AML-193 (cell line): ENCODE measurements around the gene EEF1AKMT3.

ENCODE experiments used
- DNase-seq, 2 experiments: peaks; one replicate each; lab custom pipeline; 2025; lab: John Stamatoyannopoulos, UW

The EEF1AKMT3 gene

DNA sequence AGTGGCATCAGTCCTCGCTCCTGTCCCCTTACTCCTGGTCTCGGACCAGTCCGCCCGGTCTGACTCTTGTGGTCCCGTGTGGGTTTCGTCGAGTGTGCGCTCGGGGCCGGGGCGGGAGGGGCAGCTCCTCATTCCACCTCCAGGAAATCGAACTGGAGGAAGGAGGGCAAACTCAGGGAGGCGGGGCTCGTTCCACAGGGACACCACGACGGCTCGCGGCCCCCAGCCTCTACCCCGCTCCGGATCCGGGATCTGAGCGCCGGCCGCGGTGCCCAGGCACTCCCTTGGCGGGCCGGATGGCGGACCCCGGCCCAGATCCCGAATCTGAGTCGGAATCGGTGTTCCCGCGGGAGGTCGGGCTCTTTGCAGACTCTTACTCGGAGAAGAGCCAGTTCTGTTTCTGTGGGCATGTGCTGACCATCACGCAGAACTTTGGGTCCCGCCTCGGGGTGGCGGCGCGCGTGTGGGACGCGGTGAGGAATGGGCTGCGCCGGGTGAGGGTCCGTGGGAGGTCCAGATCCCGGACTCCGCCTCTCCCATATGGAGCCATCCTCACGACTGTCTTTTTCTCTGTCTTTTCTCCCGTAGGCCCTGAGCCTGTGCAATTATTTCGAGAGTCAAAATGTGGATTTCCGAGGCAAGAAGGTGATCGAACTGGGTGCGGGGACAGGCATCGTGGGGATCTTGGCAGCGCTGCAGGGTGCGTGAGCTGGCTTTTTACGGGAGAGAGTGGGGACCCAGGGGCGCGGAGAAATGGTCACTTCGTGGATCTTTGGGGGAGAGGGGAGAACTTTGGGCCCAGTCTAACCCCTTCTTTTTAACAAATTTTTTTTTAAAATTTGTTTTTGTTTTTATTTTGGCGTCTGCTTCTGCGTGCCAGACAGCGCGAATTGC, at the start of gene EEF1AKMT3:
Gene EEF1AKMT3, plus strand, starts transcription at position 186 of the 894 bp plus-strand sequence. Its CDS starts 111 bp downstream, at position 297.
- peak; percentile 37 to 38 for DNase-seq

DNA sequence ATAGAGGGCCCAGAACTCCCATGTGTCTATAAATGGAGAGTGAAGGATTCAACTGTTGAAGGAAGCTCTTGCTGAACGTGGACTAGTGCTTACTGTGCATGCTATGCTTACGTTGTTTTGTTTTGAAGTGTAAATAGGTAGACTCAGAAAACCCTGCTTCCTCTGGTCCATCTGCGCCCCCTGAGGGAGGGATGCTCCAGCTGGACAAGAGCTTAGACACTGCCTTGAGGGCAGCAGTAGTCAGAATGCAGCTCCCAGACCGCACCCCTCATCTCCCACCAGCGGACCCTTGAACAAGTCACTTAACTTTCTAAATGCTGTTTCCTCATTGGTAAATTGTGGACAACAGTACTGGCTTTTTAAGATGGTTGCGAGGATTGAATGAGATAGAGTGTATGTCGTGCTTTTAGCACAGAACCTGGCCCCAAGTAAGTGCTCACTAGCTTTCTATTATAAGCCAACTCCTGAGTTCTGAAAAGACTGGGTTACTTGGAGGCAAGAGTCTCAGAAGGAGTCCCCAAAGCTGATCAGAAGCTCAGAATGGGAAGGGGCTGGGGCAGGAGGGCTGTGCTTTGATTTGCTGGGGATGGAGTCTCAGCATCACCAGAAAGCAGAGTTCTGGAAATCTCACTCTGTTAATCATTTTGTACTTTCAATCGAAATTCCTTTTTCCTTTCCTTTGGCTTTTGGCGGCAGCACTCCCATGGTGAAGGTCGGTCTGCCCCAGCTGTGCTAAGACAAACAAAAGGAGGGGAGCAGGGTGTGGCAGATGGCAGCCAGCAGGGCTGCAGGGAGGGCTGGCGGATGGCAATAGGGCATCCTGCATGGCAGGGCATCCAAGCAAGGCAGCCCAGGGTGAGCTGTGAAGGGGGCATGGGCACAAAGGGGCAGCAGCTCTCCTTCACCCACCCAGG, 49.4 kb upstream of the EEF1AKMT3 start:
- no peak for DNase-seq

DNA sequence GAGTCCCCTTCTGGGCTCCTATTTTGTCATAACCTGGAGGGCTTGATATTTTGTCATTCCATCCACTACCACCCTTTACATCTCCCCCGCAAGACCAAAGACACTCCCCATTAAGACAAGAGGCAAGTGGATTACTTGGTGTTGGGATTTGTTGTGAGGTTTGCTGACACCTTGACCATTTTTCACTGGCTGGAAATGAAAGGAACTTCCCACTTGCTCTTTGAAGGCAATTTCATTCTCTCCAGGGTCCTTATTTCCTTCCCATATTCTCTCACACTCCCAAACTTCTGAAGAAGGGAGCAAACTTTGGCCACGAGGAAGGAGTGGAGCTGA, 48.8 kb upstream of the EEF1AKMT3 start:
- DNase-seq = no peak

GRCh38 chr12:57724003-57724935, 48.1 kb upstream of the EEF1AKMT3 start:
- DNase-seq = no peak

- no peak for DNase-seq
Measured at GRCh38 chr12:57724936-57725740, 47.3 kb upstream of the EEF1AKMT3 start.

DNA sequence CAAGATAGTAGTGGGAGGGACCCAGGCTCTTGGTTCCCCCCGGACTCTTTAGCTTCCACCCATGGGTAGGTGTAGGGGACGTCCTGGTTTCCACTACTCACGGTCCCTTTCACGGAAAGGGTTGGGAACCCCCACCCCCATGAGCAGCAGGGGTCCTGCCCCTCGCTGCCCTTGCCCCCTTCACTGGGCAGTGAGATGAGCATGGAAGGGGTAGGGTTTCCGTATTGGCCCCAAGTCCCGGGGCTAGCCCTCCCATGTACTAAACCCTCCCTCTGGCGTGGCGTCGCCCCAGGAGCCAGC, 46.6 kb upstream of the EEF1AKMT3 start:
- no peak for DNase-seq

DNA sequence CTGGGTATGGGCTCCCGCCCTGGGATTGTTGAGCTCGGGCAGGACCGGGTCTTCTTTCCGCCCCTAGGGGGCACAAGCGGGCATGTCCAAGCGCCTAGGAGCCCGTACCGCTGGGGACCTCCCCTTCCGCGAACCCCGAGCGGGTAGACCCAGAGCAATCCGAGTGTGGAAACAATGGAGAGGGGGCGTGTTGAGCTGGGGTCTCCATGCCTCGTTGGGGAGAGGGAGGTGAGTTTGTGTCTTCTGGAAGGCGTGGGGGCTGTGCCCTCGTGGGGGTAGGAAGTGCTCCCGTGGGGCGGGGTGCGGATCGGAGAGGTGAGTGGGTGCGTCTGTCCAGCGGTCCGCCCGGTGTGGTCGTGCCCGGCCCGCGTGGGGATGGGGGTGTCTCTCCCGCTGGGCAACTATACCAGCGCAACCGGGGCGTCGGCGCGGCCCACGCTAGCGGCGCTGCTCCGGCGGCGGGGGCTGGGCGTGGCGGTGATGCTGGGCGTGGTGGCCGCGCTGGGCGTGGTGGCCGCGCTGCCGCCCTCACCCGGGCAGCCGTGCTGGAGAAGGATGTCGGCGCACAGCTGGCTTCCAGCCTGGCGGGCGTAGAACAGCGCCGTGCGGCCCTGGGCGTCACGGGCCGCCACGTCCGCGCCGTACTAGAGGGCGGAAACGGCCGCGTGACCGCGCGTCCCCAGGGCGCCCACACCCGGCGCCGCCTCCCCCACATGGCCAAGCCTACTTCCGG, 46.1 kb upstream of the EEF1AKMT3 start:
- no peak for DNase-seq

DNA sequence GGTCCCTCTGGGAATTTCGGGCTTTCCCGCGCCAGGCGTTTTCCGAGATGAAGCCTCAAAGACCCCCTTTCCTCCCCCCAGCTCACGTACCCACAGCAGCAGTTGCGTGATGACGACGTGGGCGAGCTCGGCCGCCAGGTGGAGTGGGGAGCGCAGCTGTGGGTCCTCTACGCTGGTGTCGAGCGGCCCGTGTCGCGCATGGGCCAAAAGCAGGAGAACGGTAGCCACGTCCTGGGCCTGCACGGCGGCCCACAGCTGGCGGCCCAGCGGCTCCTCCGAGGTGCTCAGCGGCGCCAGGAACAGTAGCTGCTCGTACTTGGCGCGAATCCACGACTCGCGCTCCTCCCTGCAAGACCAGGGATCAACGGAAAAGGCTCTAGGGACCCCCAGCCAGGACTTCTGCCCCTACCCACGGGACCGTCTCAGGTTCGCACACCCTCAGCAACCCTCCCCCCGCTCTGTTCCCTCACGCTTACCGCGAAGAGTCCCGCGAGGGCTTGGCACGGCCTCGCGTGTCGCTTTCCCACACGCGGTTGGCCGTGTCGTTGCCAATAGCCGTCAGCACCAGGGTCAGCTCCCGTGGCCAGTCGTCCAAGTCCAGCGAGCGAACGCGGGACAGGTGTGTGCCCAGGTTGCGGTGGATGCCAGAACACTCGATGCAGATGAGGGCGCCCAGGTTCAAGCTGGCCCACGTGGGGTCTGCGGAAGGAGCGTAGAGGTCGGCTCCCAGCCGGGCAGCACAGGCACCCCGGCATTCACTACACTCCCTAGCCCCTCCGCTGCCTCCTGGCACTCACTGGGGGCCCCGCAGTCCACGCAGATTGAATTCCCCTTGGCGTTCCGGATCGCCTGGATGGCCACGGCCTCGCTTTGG, 45.3 kb upstream of the EEF1AKMT3 start:
- DNase-seq = no peak

GRCh38 chr12:57727758-57728395, 44.5 kb upstream of the EEF1AKMT3 start:
- no peak for DNase-seq

DNA sequence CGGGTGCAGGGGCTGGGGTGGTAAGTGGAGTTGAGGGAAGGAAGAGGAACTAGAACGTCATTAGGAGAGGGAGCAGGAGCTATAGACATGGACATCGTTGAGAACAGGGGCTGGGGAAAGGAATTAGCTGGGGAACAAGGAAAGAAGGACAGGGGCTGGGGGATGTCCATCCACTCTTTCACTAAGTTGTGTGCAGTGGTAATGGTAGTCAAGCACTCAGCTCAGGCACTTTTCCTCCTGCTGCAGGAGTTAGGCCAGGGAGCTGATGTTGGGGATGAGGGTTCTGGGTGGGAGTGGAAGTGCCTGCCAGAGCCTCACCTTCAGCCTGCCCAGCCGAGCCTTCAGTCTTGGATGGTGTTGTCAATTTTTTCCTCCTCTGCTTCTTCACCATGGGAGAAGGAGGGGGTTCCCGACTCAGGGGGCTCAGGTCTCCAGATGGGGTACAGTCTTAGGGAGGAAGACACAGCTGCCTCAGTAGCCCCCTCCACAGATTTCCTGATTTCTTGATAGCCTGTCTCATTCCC, 43.0 kb upstream of the EEF1AKMT3 start:
- no peak for DNase-seq

DNA sequence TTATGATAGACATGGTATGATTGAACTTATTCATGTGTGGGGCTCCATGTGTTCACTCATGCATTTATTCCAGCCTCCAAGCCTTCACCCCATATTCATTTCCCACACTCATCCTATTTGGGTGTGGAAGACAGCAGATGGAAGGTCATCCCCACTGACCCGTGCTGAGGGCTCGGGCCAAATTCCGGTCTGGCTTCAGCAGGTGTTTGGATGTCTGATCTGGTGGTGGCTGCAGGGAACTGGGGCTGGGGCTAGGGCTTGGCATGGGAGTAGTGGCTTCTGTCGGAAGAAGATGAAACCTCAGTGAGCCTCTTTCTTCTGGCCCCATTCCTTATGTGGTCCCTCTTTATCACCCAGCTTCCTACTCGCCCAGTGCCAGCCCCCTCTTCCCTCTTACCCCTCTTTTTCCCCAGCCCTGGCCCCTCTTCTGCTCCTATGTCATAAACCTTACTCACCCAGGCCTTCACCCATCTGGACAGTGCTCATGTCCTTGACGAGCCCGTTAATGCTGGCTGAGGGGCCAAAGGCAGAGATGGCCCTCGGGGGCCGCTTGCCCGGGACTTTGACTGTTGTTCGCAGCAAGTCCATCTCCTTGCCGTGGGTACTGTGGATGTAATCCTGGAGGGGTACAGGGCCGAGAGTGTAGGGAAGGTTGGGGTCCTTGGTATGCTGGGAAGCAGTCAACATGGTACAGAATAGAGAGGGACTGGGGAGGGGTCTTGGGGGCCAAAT, 41.9 kb upstream of the EEF1AKMT3 start:
- no peak for DNase-seq

GRCh38 chr12:57731411-57732080, 40.9 kb upstream of the EEF1AKMT3 start:
- DNase-seq = no peak

GRCh38 chr12:57732270-57732669, 40.1 kb upstream of the EEF1AKMT3 start:
- no peak for DNase-seq

DNA sequence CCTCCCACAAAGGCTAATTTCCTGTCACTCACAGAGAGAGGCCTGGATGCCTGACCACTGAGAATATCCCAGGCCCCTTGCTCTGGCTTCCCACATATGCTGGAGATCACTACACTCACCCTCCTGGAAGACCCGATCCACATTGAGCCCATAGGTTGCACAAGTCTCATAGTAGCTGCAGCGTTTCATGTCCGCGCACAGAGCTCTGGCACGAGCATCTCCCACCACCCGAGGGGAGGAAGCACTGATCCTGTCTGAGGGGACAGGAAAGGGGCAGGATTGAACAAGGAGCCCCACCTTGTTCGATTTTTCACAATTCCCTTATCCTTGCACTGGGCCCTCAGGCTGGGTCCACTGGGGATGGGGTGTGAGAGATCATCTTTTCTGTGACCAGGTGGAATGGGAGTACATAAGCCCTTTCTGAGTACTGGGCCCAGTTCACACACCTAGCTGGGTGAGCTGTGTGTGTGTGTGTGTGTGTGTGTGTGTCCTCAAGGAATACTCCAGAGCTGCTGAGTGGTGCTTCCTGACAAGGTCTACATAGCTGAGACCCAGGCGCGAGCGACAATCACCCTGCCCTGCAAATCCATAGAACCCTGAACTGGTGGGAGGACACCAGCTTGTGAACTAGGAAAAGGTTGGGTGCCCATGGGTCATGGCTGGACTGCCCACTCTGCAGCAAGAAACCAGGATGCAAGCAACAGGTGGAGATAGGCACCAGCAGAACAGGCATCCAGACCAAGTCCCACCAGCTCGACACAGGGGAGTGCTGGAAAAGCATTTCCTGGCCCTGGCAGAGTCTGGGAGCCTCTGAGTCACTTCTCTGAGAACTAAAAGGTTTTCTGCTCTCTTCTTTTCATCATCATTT, 39.5 kb upstream of the EEF1AKMT3 start:
- no peak for DNase-seq

GRCh38 chr12:57733928-57734327, 38.5 kb upstream of the EEF1AKMT3 start:
- no peak for DNase-seq

- no peak for DNase-seq
Measured at GRCh38 chr12:57734591-57734990, 37.8 kb upstream of the EEF1AKMT3 start.
